GM12872 (cell line): ENCODE data around the gene HGS.

Experiments used
- CTCF ChIP-seq: IDR thresholded peaks from 3 replicates; pipeline ENCODE4 v1.5.1; 2011; ENCODE audit warnings: low read depth, mild to moderate bottlenecking, low read length, moderate library complexity; ENCODE audit not compliant: insufficient read depth

The HGS gene

GRCh38 chr17:81695211-81695610, 11.4 kb downstream of the HGS start:
- TF ChIP-seq CTCF = no peak

DNA sequence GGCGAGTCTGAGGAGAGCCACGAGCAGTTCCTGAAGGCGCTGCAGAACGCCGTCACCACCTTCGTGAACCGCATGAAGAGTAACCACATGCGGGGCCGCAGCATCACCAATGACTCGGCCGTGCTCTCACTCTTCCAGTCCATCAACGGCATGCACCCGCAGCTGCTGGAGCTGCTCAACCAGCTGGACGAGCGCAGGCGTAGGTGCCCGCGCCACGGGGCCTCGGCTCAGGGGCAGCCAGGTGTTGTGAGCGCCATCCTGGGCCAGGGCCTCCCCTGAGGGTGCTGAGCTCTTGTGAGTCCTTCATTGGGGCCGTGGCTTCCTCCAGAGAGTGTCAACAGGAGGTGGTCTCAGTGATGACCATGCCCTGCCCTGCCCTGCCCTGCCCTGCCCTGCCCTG, 12.0 kb downstream of the HGS start:
- TF ChIP-seq CTCF = no peak

DNA sequence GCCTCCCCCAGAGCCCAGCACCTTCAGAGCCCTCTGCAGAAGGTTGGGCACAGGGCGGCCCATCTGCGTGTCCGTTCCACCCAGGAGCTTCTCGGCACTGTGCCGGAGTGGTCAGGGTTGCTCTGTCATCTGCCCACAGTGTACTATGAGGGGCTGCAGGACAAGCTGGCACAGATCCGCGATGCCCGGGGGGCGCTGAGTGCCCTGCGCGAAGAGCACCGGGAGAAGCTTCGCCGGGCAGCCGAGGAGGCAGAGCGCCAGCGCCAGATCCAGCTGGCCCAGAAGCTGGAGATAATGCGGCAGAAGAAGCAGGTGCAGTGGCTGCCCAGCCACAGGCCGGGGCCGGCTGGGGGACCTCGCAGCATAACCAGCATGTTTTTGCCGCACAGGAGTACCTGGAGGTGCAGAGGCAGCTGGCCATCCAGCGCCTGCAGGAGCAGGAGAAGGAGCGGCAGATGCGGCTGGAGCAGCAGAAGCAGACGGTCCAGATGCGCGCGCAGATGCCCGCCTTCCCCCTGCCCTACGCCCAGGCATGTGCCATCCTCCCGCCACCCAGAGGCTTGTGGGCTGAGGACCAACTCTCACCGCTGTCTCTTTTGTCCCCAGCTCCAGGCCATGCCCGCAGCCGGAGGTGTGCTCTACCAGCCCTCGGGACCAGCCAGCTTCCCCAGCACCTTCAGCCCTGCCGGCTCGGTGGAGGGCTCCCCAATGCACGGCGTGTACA, 12.6 kb downstream of the HGS start:
- no peak for TF ChIP-seq CTCF

GRCh38 chr17:81697261-81698044, 13.6 kb downstream of the HGS start:
- no peak for TF ChIP-seq CTCF

DNA sequence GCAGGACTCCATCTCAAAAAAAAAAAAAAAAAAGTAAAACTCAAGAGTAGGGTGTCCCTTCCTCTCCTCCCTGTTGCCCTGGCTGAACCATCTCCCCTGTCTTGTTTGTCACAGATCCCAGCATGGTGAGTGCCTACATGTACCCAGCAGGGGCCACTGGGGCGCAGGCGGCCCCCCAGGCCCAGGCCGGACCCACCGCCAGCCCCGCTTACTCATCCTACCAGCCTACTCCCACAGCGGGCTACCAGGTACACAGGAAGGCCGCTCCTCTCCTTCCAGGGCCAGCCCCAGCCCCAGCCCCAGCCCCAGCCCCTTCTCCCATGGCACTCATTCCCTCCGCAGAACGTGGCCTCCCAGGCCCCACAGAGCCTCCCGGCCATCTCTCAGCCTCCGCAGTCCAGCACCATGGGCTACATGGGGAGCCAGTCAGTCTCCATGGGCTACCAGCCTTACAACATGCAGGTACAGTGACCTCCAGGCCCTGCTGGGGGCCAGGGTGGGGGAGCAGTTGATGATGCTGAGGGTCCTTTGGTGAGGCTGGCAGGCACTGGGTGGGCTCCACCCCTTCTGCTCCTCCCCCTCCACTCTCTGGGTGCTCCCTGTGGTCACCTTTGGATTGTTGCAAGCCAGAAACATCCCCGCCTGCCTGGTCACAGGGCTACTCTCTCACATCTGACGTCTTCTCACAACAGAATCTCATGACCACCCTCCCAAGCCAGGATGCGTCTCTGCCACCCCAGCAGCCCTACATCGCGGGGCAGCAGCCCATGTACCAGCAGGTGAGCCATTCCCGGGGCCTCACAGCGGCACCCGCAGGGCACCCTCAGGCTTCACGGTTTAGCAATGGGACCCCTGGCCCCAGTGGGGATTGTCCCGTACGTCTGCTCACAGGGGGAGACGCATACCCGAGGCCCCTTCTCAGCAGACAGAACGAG, 16.8 kb downstream of the HGS start:
- no peak for TF ChIP-seq CTCF

GRCh38 chr17:81701288-81702071, 17.7 kb downstream of the HGS start:
- no peak for TF ChIP-seq CTCF
